KG1 (cell line): Measurements from ENCODE around the gene ROS1.

ENCODE experiments used
- DNase-seq: peaks from one replicate; lab custom pipeline; 2025; lab: John Stamatoyannopoulos, UW

Gene ROS1

GRCh38 chr6:117309069-117309468, 116.7 kb downstream of the ROS1 start:
- no peak for DNase-seq

GRCh38 chr6:117307655-117308054, 118.1 kb downstream of the ROS1 start:
- DNase-seq, result no peak

GRCh38 chr6:117306227-117306790, 119.4 kb downstream of the ROS1 start:
- no peak for DNase-seq

GRCh38 chr6:117304446-117304845, 121.3 kb downstream of the ROS1 start:
- DNase-seq, result no peak

GRCh38 chr6:117303323-117303722, 122.4 kb downstream of the ROS1 start:
- DNase-seq, result no peak

GRCh38 chr6:117298941-117299340, 126.8 kb downstream of the ROS1 start:
- no peak for DNase-seq

GRCh38 chr6:117290173-117290846, 135.4 kb downstream of the ROS1 start:
- DNase-seq, result no peak

GRCh38 chr6:117288083-117288715, 137.5 kb downstream of the ROS1 start:
- DNase-seq, result no peak

GRCh38 chr6:117280922-117281321, 144.8 kb downstream of the ROS1 start:
- DNase-seq, result no peak

GRCh38 chr6:117276778-117277316, 148.9 kb downstream of the ROS1 start:
- no peak for DNase-seq

GRCh38 chr6:117275711-117276110, 150.0 kb downstream of the ROS1 start:
- DNase-seq, result no peak

- DNase-seq, result no peak
Measured at GRCh38 chr6:117275205-117275604, 150.5 kb downstream of the ROS1 start.

GRCh38 chr6:117272891-117273290, 152.9 kb downstream of the ROS1 start:
- no peak for DNase-seq

- no peak for DNase-seq
Measured at GRCh38 chr6:117272032-117272866, 153.5 kb downstream of the ROS1 start.

- no peak for DNase-seq
Measured at GRCh38 chr6:117270843-117271507, 154.8 kb downstream of the ROS1 start.

GRCh38 chr6:117270055-117270842, 155.5 kb downstream of the ROS1 start:
- no peak for DNase-seq

- no peak for DNase-seq
Measured at GRCh38 chr6:117269638-117270054, 156.1 kb downstream of the ROS1 start.

- no peak for DNase-seq
Measured at GRCh38 chr6:117268924-117269323, 156.8 kb downstream of the ROS1 start.

- no peak for DNase-seq
Measured at GRCh38 chr6:117267766-117268534, 157.8 kb downstream of the ROS1 start.

GRCh38 chr6:117267054-117267347, 158.7 kb downstream of the ROS1 start:
- DNase-seq, result no peak
